Vagina (tissue), 2 donors: ENCODE results near the gene RAG1. TPM values are rescaled to one million over a fixed set of nuclear protein-coding genes. Genes with fewer than 3 reads are reported as not detected.

Experiments
- DNase-seq, 2 donors: peaks; one replicate each; pipeline ENCODE4 v3.0.0-alpha.2; 2017; ENCODE audit errors: extremely low spot score in 2 of 2
- H3K27ac ChIP-seq: fragments of 200-600 bp; sonication (generic); one replicate; pipeline ENCODE4 v1.5.1; 2019
- H3K27me3 ChIP-seq: fragments of 200-600 bp; sonication (generic); one replicate; pipeline ENCODE4 v1.5.1; 2019
- H3K36me3 ChIP-seq, 2 donors: fragments of 200-600 bp; sonication (generic); one replicate each; pipeline ENCODE4 v1.5.1; 2017 to 2019
- H3K4me1 ChIP-seq: fragments of 200-600 bp; sonication (generic); one replicate; pipeline ENCODE4 v1.5.1; 2019
- H3K4me3 ChIP-seq, 2 donors: fragments of 200-600 bp; sonication (generic); 1 replicate in 1 of 2; 2 replicates in 1 of 2; pipeline ENCODE4 v1.5.1; 2016 to 2019
- H3K9me3 ChIP-seq: fragments of 200-600 bp; sonication (generic); one replicate; pipeline ENCODE4 v1.5.1; 2019
- CTCF ChIP-seq, 3 experiments: fragments of 450-650 bp in 2 of 3; fragments of 200-600 bp in 1 of 3; sonication (generic) in 1 of 3; IDR thresholded peaks; one replicate each; pipeline ENCODE4 v1.5.1; 2017 to 2019; ENCODE audit warnings: antibody characterized with exemption in 3 of 3, mild to moderate bottlenecking in 2 of 3, moderate library complexity in 2 of 3
- POLR2A ChIP-seq, 2 donors: fragments of 450-650 bp; IDR thresholded peaks; one replicate each; pipeline ENCODE4 v1.6.1; 2017; ENCODE audit warnings: antibody characterized with exemption in 2 of 2, mild to moderate bottlenecking in 2 of 2, moderate library complexity in 2 of 2
- POLR2AphosphoS5 ChIP-seq, 2 donors: sonication (generic); formaldehyde crosslinking; IDR thresholded peaks; one replicate each; pipeline ENCODE4 v1.9.0; 2017; ENCODE audit warnings: antibody characterized with exemption in 2 of 2, mild to moderate bottlenecking in 2 of 2, low read depth in 1 of 2; ENCODE audit not compliant: insufficient read depth in 1 of 2
- intact Hi-C: fragments of 100-400 bp; cut with DNase I; formaldehyde crosslinking; loops from one replicate; pipeline ENCODE4 v1.15.1; 2023
- total RNA-seq: library from RNA; depleted of rRNA; stranded (reverse); fragments of >200 nt; gene quantifications from one replicate; pipeline ENCODE4 v1.2.3, GENCODE V29; 2016

The RAG1 gene
- total RNA-seq, 1 donor from 2014 or later = 0.25 TPM

- Histone ChIP-seq H3K27ac (no peak overlapping the region), H3K36me3 (no peaks in the 10 kb centered on the region), H3K4me1 (no peaks in the 10 kb centered on the region), H3K27me3 (no peaks in the 10 kb centered on the region), H3K9me3 (no peaks in the 10 kb centered on the region), H3K4me3 (no peak overlapping the region)
- TF ChIP-seq POLR2AphosphoS5 (IDR thresholded peaks at IDR 0.05; ENCODE audit: insufficient read depth in 1 of 2, low read depth in 1 of 2) (no peak), CTCF (IDR thresholded peaks at IDR 0.05) (no peak), POLR2A (IDR thresholded peaks at IDR 0.05) (no peak)
- no peak for DNase-seq
- intact Hi-C loops = no loop called here
Measured at GRCh38 chr11:36609383-36609782, 41.6 kb downstream of the RAG1 start.

- no peaks in the 10 kb centered on the region for H3K4me1 ChIP-seq
- intact Hi-C loops = no loop called here
- no peaks in the 10 kb centered on the region for H3K9me3 ChIP-seq
- DNase-seq = no peak
- no peaks in the 10 kb centered on the region for H3K27me3 ChIP-seq
- no peak overlapping the region for H3K27ac ChIP-seq
- TF ChIP-seq POLR2A (IDR thresholded peaks at IDR 0.05) (no peak), CTCF (IDR thresholded peaks at IDR 0.05) (no peak), POLR2AphosphoS5 (IDR thresholded peaks at IDR 0.05; ENCODE audit: insufficient read depth in 1 of 2, low read depth in 1 of 2) (no peak)
- no peaks in the 10 kb centered on the region for H3K36me3 ChIP-seq
- no peak overlapping the region for H3K4me3 ChIP-seq
Measured at GRCh38 chr11:36615826-36616225, 48.0 kb downstream of the RAG1 start.

GRCh38 chr11:36617543-36618362 is 49.9 kb downstream of the RAG1 start:
- H3K4me1 ChIP-seq = no peaks in the 10 kb centered on the region
- H3K9me3 ChIP-seq = no peaks in the 10 kb centered on the region
- H3K27me3 ChIP-seq = no peaks in the 10 kb centered on the region
- intact Hi-C loops = no loop called here
- H3K4me3 ChIP-seq = no peak overlapping the region
- TF ChIP-seq CTCF (IDR thresholded peaks at IDR 0.05) (no peak), POLR2AphosphoS5 (IDR thresholded peaks at IDR 0.05; ENCODE audit: insufficient read depth in 1 of 2, low read depth in 1 of 2) (no peak), POLR2A (IDR thresholded peaks at IDR 0.05) (no peak)
- no peak overlapping the region for H3K27ac ChIP-seq
- no peaks in the 10 kb centered on the region for H3K36me3 ChIP-seq
- DNase-seq = no peak

- intact Hi-C loops = no loop called here
- H3K4me1 ChIP-seq = no peaks in the 10 kb centered on the region
- H3K4me3 ChIP-seq = no peak overlapping the region
- DNase-seq = no peak
- H3K9me3 ChIP-seq = no peaks in the 10 kb centered on the region
- H3K27ac ChIP-seq = no peak overlapping the region
- no peaks in the 10 kb centered on the region for H3K36me3 ChIP-seq
- no peaks in the 10 kb centered on the region for H3K27me3 ChIP-seq
- TF ChIP-seq CTCF (IDR thresholded peaks at IDR 0.05) = no peak
- no peak for TF ChIP-seq POLR2AphosphoS5 (IDR thresholded peaks at IDR 0.05; ENCODE audit: insufficient read depth in 1 of 2, low read depth in 1 of 2)
- no peak for TF ChIP-seq POLR2A (IDR thresholded peaks at IDR 0.05)
Measured at GRCh38 chr11:36618363-36619047, 50.7 kb downstream of the RAG1 start.

- Histone ChIP-seq H3K27ac (no peak overlapping the region), H3K4me3 (no peak overlapping the region), H3K4me1 (no peaks in the 10 kb centered on the region), H3K27me3 (no peaks in the 10 kb centered on the region), H3K9me3 (no peaks in the 10 kb centered on the region), H3K36me3 (no peaks in the 10 kb centered on the region)
- DNase-seq = no peak
- TF ChIP-seq POLR2A (IDR thresholded peaks at IDR 0.05) (no peak), POLR2AphosphoS5 (IDR thresholded peaks at IDR 0.05; ENCODE audit: insufficient read depth in 1 of 2, low read depth in 1 of 2) (no peak), CTCF (IDR thresholded peaks at IDR 0.05) (no peak)
- intact Hi-C loops = no loop called here
Measured at GRCh38 chr11:36619502-36619901, 51.7 kb downstream of the RAG1 start.
